ENCODE results near the gene KRT23. TPM values are rescaled to one million over a fixed set of nuclear protein-coding genes. Genes with fewer than 3 reads are reported as not detected.

The KRT23 gene
- total and polyA plus RNA-seq, 9 of the 15 experiments (the other 6 are each of a cell fraction or from before 2014, with no cell fraction given) = not detected

DNA sequence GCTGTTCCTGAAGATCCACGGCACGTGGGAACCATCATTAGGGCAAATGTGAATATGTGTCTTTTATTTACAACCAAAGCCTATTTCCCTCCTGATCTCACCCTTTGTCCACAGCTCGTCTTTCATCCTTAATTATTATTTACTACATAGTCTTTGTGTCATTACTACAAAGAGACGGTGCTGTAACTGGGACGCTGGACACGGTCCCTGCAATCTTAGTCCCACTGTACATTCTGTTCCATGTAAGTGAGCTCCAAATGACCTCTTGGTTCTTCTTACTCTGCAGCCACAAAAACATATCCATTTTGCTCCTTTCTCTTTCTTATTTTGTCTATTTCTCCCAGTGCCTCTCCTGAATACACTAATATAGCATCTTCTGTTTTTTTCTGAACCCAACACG lies 12.7 kb upstream of the KRT23 start:
- ChIA-PET CTCF (ENCODE audit: low intra/inter-chr PET ratio) (no interaction called here), POLR2A (interaction anchor here (0.9 to 1.8 kb wide), 2 partner anchors 9 to 30 kb away, joined by 4 read pairs; no protein-coding TSS in a partner anchor)
- DNase-seq (ENCODE audit: extremely low read depth in 1 of 4, low spot score in 3 of 4) = no peak
- intact Hi-C loops (cut with micrococcal nuclease) = no loop called here
- Histone ChIP-seq H3K79me2 (ENCODE audit: control insufficient read depth, insufficient read depth, low read length) (no peaks in the 10 kb centered on the region), H2AFZ (ENCODE audit: low read depth, low read length) (no peak overlapping the region), H3K9me3 (replicated peaks; ENCODE audit: control insufficient read depth, insufficient read depth, low read depth, low read length) (no peaks in the 10 kb centered on the region), H3K9ac (ENCODE audit: insufficient read depth in 1 of 2, low read depth in 2 of 2, low read length in 2 of 2) (no peak overlapping the region), H3K4me2 (ENCODE audit: insufficient read depth, low read length) (no peak overlapping the region), H4K20me1 (replicated peaks; ENCODE audit: control insufficient read depth, insufficient read depth, low read length) (no peaks in the 10 kb centered on the region), H3K27me3 (ENCODE audit: control insufficient read depth in 2 of 2, insufficient read depth in 2 of 2, low read length in 2 of 2) (peaks cover 2 to 11% of the 10 kb centered on the region in 2 experiments; a peak in 4 of 5 replicates), H3K27ac (ENCODE audit: extremely low read depth, low read depth, low read length) (no peak overlapping the region), H3K36me3 (ENCODE audit: control insufficient read depth, insufficient read depth, low read length) (no peaks in the 10 kb centered on the region), H3K4me1 (replicated peaks in 1 of 2; ENCODE audit: control insufficient read depth in 2 of 2, insufficient read depth in 2 of 2, low read length in 2 of 2) (no peaks in the 10 kb centered on the region), H3K4me3 (no peak overlapping the region), H3K9me1 (ENCODE audit: control insufficient read depth, insufficient read depth, low read length) (no peaks in the 10 kb centered on the region)
- no TSS peak for BruUV-seq (replicated peaks)
- FAIRE-seq = no peak
- ATAC-seq = no peak
- WGBS (ENCODE audit: insufficient coverage, low coverage, missing lambda C conversion rate) = 2% methylated on average over 7 of the region's 7 CpGs
- TF ChIP-seq, protein P1, sequence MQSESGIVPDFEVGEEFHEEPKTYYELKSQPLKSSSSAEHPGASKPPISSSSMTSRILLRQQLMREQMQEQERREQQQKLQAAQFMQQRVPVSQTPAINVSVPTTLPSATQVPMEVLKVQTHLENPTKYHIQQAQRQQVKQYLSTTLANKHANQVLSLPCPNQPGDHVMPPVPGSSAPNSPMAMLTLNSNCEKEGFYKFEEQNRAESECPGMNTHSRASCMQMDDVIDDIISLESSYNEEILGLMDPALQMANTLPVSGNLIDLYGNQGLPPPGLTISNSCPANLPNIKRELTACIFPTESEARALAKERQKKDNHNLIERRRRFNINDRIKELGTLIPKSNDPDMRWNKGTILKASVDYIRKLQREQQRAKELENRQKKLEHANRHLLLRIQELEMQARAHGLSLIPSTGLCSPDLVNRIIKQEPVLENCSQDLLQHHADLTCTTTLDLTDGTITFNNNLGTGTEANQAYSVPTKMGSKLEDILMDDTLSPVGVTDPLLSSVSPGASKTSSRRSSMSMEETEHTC (IDR thresholded peaks at IDR 0.05) = no peak
- no peak for TF ChIP-seq RB1 (IDR thresholded peaks at IDR 0.05; ENCODE audit: low read depth)
- TF ChIP-seq, protein P2, sequence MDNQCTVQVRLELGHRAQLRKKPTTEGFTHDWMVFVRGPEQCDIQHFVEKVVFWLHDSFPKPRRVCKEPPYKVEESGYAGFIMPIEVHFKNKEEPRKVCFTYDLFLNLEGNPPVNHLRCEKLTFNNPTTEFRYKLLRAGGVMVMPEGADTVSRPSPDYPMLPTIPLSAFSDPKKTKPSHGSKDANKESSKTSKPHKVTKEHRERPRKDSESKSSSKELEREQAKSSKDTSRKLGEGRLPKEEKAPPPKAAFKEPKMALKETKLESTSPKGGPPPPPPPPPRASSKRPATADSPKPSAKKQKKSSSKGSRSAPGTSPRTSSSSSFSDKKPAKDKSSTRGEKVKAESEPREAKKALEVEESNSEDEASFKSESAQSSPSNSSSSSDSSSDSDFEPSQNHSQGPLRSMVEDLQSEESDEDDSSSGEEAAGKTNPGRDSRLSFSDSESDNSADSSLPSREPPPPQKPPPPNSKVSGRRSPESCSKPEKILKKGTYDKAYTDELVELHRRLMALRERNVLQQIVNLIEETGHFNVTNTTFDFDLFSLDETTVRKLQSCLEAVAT (IDR thresholded peaks at IDR 0.05) = no peak
- in situ Hi-C loops (cut with MboI) = no loop called here

All from K562 (cell line).